OCI-LY7 (cell line): ENCODE data around the gene ZNF223.

ENCODE experiments used
- CTCF ChIP-seq: fragments of 200-600 bp; sonication (generic); conservative IDR thresholded peaks from 2 replicates; pipeline ENCODE4 v1.5.1; 2014; ENCODE audit warnings: mild to moderate bottlenecking, antibody characterized with exemption, low read length, moderate library complexity, mixed read lengths
- EZH2phosphoT487 ChIP-seq: fragments of 200-600 bp; sonication (generic); IDR thresholded peaks from 2 replicates; pipeline ENCODE4 v1.6.1; 2018; ENCODE audit warnings: low read depth, borderline replicate concordance, mild to moderate bottlenecking, mixed run types, antibody characterized with exemption, low read length, moderate library complexity, mixed read lengths

GRCh38 chr19:44113784-44114390 is 62.1 kb downstream of the ZNF223 start:
- TF ChIP-seq CTCF: no peak
- no peak for TF ChIP-seq EZH2phosphoT487
